Stimulated activated CD8-positive, alpha-beta memory T cell treated with anti-CD3 and anti-CD28 coated beads, Interleukin-7, amount 100 ng/mL, for 48 hours (primary cell): ENCODE data around the gene IL10RA.
"Not testable (repeated sequence)": the region's sequence is repeated elsewhere in the genome, so short reads cannot be mapped to it uniquely, and the experiment has no call there.

Source experiments
- DNase-seq, 2 donors: peaks; one replicate each; pipeline ENCODE4 v3.0.0-alpha.2; 2020; ENCODE audit warnings: low read depth in 1 of 2; ENCODE audit errors: extremely low read depth in 1 of 2

Gene IL10RA

DNA sequence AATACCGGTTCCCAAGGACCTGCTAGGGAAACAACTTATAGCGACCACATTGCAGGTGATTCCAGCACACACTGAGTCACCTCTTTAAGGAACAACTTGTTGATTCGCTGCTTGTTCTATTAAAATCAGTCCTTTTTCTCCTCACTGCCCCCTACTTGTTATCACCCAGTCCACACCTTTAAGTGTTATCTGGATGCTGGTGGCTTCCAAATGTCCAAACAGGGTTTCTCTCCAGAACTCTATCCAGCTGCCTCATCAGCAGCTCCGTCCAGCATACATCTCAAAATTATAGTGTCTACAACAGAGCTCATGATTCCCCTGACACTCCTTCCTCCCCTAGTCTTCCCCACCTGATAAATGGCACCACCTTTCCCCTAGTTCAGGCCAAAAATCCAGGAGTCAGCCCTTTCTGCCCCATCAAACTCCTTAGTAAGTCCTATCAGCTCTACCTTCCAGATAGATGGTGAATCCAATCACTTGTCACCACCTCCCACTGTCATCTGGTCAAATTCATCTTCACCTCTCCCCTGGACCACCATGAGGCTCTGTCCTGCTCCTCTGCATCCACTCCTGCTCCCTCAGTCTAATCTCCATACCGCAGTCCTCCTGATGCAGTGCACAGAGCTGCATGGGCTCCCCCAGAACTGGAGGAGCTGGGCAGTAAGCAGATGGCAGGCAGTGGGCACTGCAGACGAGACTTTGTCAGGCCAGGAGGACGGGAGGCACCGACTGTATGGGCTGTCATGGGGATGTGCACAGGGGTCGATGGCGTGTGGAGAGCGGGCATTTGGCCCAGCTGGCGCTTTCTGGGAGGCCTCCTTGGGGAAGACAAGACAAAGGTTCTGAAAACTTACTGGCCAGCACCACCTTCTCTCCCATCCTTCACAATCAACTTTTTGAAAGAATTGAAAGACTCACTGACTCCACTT lies 19.3 kb downstream of the IL10RA start:
- DNase-seq = no peak

GRCh38 chr11:118006153-118006534 lies 19.9 kb downstream of the IL10RA start:
- DNase-seq = no peak

- no peak for DNase-seq
Measured at GRCh38 chr11:118007040-118007439, 20.8 kb downstream of the IL10RA start.

DNA sequence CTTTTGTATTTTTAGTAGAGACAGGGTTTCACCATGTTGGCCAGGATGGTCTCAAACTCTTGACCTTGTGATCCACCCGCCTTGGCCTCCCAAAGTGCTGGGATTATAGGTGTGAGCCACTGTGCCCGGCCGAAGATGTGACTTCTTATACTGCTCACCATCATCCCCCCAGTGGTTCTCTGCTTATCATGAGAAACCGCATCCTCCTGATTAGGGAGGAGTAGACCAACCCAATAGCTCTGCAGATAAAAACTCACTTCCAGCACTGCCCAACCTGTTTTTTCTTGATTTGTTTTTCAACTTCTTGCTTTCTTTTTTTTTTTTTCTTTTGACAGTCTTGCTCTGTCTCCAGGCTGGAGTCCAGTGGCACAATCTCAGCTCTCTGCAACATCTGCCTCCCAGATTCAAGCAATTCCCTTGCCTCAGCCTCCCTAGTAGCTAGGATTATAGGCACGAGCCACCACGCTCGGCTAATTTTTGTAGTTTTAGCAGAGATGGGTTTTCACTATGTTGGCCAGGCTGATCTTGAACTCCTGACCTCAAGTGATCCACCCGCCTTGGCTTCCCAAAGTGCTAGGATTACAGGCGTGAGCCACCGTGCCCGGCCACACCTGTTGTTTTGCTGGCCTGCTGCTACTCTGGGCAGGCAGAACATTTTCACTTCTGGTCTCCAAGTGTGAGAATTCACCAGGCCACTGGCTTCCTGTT lies 21.5 kb downstream of the IL10RA start:
- not testable (repeated sequence) for DNase-seq

DNA sequence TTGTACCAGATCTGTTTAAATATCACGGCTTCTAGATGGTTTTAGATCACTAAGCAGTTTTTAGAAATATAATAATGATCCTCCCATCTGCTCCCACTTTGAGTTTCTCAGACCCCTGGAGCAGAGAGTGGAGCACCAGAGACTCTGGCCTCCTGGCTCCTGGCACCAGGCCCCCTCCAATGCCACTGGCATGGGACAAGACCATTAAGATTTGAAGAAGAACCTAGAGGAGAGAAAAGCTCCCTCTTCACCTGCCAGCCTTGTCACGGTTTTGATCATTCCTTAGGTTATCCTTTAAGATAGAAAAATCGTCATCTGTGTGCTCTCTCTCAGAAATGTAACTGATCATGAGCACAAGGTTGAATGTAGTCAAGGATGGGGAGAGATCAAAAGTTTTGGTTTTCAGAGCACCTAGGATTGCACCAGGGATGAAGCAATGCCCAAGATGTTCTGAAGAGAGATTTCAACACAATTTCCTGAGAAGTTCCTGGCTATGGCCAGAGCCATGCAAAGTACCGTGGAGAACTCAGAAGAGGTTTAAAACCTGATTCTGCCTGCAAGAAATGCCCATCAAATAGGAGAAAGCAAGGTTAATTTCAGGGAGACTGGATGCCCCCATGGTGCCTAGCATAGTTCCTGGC lies 22.2 kb downstream of the IL10RA start:
- no peak for DNase-seq

DNA sequence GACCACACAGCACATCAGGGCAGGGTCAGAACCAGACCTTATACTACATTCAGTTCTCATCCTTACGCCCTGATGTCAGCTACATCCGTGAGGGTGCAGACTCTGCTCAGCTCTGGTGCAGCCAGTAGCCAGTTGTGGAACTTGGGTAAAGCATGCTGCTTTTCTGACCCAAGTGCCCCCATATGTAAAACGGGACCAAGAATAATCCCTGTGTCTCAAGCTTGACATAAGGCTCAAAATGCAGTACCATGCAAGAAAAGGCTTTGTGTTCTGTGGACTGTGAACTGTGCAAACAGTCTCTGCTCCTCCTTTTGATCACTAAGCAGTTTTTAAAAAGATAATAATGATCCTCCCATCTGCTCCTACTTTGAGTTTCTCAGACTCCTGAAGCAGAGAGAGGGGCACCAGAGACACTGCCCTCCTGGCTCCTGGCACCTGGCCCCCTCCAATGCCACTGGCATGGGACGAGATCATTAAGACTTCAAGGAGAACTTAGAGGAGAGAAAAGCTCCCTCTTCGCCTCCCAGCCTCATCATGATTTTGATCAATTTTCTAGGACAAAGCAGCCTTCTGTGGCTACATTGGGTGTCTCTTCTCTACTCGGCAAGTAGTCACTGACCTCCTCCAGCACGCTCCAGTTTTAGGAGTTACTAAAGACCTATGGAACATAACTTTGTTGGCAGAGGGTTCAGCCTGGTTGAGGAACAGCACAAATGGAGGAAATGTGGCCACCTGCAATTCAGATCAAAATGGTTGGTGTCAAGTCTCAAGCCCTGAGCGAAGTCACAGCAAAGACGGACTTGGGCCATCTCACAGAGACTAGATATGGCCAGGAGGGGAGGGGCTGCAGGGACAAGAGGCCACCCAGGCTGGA lies 23.9 kb downstream of the IL10RA start:
- no peak for DNase-seq

GRCh38 chr11:118010738-118011461 lies 24.7 kb downstream of the IL10RA start:
- DNase-seq = no peak

GRCh38 chr11:118012083-118012669 lies 26.0 kb downstream of the IL10RA start:
- DNase-seq = no peak

GRCh38 chr11:118014022-118014421 lies 27.8 kb downstream of the IL10RA start:
- DNase-seq = no peak

GRCh38 chr11:118015385-118015841 lies 29.2 kb downstream of the IL10RA start:
- no peak for DNase-seq

GRCh38 chr11:118016104-118016503 lies 29.9 kb downstream of the IL10RA start:
- DNase-seq = no peak

DNA sequence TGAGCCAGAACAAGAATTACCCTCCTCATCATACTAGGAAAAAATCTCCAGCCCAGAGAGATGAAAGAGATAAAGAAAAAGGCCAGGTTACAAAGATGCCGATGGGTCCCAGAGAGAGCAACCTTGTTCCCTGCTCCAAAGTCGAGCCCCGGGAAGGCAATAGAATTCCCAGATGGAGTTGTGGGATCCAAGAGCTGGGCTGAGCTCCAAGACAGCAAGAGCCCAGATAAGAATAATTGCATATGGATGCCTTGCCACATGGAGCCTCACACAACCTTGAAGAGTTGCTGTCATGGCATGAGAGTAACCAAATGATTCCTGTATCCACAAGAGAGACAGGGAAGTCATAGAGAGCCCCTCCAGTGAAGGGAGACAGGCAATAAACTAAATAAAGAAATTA lies 30.9 kb downstream of the IL10RA start:
- no peak for DNase-seq

- DNase-seq = no peak
Measured at GRCh38 chr11:118017631-118018315, 31.6 kb downstream of the IL10RA start.

DNA sequence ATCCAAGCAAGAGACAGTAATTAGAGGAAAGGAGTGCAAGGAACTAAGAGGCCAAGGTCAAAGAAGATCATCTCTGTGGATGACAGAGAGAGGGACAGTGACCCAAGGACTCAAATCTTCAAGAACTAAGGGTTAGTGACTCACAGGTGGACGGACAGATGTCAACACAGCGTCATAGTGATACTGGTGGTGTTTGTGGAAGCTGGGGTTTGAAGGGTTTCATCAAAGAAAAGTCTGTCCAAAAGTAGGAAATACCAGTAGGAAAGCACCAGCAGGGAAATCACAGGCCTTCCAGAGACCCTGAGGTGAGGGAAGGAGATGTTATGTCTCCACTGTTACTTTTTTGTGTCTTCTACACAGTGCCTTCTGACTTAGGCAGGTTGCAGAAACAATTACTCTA lies 32.2 kb downstream of the IL10RA start:
- no peak for DNase-seq

GRCh38 chr11:118021146-118021545 lies 35.0 kb downstream of the IL10RA start:
- DNase-seq = no peak

- no peak for DNase-seq
Measured at GRCh38 chr11:118027694-118028093, 41.5 kb downstream of the IL10RA start.

DNA sequence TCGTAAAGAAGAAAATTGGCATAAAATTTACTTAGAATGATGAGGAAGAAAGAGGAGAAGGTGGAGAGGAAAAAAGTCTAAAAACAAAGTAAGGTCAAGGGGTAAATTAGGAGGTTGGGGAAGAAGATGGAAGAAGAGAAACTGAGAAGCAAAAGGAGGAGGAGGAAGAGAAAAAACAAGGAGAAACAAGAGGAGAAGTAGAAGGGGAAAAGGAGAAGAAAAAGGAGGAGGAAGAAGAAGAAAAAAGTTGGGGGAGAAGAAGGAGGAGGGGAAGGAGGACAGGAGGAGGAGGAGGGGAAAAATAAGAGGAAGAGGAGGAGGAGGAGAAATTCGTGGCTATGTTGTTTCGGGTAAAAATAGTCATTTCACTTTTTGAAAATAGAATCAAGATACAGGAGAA lies 42.4 kb downstream of the IL10RA start:
- no peak for DNase-seq

- DNase-seq = no peak
Measured at GRCh38 chr11:118033443-118033842, 47.2 kb downstream of the IL10RA start.

GRCh38 chr11:118042141-118042540 lies 55.9 kb downstream of the IL10RA start:
- DNase-seq = no peak
